Left renal pelvis (tissue), 4 donors: Measurements from ENCODE around the gene TMEM72. TPM values are rescaled to one million over a fixed set of nuclear protein-coding genes. Genes with fewer than 3 reads are reported as not detected.
A peak's percentile ranks its signal among the peaks of the same experiment; 100 is the strongest.
"Not testable (repeated sequence)": the region's sequence is repeated elsewhere in the genome, so short reads cannot be mapped to it uniquely, and the experiment has no call there.

Experiments
- DNase-seq, 4 donors: peaks; one replicate each; pipeline ENCODE4 v3.0.0-alpha.2; 2013; ENCODE audit warnings: low read depth in 4 of 4, low spot score in 3 of 4
- polyA plus RNA-seq, 4 donors: library from polyadenylated mRNA; unstranded; fragments of 120-200 nt; gene quantifications; one replicate each; pipeline ENCODE4 v1.2.1, GENCODE V29; 2013; ENCODE audit not compliant: insufficient read length in 4 of 4

TMEM72 gene
- 10 to 100 TPM in 3 of 4 donors, 1 to 10 TPM in 1; 1.6 to 77.9 (median 63.0) TPM for polyA plus RNA-seq

- DNase-seq = peak in 2 of 4 donors; percentile 62 to 78
Observed at GRCh38 chr10:44911081-44911540, at the start of gene TMEM72. TSS of gene TMEM72 (plus strand) at chr10:44911337. CDS start at chr10:44911513, 176 bp downstream.

GRCh38 chr10:44862006-44862751 is 49.0 kb upstream of the TMEM72 start:
- no peak for DNase-seq

DNA sequence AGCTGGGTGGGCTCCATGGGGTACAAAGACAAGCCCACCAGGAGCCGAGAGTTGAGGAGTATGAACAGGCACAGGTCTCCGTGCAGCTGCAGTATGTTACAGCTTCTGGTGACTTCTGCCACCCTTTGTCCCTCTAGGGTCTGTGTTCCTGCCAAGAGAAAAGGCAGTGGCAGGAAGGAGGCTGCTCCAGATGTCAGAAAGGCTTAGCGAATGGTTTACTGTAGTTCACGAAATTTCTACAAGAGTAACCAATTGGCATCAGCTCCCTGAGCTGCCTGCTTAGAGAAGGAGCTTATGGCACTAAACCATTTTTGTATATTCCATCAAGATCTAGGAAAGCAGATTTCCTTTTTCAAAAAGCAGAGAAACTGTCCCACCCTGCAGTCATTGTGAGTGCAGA is 48.2 kb upstream of the TMEM72 start:
- DNase-seq = no peak

DNA sequence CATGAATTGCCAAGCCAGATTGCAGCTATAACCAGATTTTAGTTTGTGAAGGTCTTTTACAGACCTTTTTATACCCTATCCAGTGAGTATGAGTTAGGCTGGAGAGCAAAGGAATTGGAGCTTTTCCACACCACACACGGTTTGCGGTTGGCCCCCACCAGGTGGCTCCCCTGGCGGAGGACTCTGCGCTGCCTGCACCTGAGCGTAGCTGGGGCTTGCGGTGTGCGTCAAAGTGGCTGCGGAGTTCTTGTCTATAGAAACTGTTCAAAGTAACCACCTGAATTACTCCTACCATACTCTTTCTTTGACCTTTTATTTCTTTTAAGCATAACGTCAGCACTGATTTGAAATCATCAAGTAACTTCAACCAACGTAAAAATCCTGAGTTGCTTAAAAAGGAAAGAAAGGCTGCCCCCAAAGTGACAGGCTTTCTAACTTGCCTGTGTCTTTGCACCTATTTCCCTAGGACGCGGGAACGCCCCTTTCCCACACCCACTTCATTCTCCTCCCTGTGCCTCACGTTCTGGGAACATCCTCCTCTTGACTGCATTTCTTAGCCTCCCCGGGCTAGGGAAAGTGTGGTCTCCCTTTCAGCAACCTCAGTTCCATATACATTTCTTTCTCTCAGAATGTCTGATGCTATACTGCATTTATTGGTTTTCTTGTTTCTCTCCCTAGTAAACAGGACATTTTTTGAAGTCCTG is 47.6 kb upstream of the TMEM72 start:
- no peak for DNase-seq

DNA sequence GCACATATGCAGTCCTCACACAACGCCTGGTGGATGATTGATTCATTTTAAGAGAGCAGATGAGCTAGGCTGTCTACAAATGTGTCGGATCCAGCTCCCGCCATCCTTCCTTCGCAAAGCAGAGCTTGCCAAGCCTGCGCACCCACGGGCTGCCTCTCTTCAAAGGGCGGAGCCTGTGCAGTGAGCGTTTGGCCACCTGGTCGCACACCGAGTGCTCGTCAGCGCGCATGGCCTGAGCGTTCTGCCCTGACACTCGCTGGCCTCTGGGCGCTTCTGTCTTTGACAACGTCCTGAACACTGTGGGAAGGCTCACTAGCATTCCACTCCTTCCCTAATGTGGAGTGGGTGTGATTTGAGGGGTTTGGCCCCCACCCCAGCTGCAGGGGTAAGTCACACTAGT is 47.1 kb upstream of the TMEM72 start:
- no peak for DNase-seq

GRCh38 chr10:44864637-44865288 is 46.4 kb upstream of the TMEM72 start:
- DNase-seq = peak; percentile 79 to 85 (median 84)

GRCh38 chr10:44865289-44865671 is 45.9 kb upstream of the TMEM72 start:
- no peak for DNase-seq

DNA sequence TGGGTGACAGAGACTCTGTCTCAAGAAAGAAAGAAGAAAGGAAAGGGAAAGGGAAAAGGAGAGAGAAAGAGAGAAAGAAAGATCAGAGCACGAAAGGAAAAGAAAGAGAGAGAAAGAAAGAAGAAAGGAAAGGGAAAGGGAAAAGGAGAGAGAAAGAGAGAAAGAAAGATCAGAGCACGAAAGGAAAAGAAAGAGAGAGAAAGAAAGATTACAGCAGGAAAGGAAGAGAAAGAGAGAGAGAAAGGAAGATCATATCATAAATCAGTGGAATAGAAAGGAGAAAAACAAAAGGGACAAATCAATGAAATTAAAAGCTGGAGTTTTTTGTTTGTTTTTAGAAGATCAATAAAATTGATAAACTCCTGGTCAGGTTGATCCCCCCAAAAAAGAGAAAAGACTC is 44.8 kb upstream of the TMEM72 start:
- DNase-seq = not testable (repeated sequence)

DNA sequence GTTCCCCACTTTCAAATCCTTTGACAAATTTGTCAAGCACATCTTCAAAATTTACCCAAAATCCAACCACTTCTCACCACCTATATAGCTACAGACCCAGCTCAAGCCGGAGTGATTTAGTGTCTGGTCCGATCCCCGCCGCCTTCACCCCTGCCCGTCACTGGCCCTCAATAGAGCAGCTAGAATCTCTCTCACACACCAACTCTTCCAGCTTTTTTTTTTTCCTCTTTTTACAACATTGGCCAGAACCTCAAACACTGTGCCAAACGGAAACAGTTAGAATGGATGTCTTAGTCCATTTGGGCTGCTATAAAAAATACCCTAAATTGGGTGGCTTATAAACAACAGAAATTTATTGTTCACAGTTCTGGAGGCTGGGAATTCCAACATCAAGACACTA is 41.1 kb upstream of the TMEM72 start:
- DNase-seq = no peak

DNA sequence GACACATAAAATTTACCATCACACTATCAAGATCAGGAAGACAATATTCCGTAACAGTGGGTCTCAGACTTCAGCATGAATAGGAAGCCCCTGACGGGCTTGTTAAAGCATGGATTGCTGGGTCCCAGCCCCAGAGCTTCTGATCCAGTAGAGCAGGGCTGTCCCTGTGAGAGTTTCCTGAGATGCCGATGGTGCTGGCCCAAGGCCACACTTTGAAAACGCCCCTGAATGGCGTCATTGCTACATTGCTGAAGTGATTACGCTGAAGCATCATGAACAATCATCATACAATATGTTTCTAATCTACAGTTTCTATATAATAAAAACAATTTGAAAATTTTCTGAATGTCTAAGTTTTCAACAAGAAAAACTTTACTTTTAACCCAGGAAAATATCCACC is 38.0 kb upstream of the TMEM72 start:
- DNase-seq = no peak

DNA sequence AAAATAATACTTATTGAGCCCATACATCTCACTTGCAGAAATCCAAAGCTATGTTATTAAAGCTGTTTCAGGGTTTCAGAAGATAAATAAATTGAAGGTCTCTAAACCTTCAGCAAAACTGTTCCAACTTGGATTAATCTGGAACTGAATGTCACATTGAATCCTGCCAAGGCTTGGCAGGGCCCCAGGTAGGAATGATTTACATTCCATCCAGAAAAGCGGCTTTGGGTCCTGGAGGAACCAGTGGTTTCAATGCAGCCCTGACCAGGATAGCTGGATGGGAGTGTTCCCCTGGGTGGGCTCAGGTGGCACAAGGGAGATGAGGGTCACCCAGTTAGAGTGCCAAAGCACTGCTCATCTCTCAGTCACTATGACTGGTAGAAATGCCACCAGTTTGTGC is 37.0 kb upstream of the TMEM72 start:
- DNase-seq = no peak

GRCh38 chr10:44878706-44879530 is 32.2 kb upstream of the TMEM72 start:
- peak; percentile 69 to 79 (median 76) for DNase-seq

- DNase-seq = no peak
Observed at GRCh38 chr10:44879531-44879899, 31.6 kb upstream of the TMEM72 start.

GRCh38 chr10:44880090-44880715 is 30.9 kb upstream of the TMEM72 start:
- no peak for DNase-seq

DNA sequence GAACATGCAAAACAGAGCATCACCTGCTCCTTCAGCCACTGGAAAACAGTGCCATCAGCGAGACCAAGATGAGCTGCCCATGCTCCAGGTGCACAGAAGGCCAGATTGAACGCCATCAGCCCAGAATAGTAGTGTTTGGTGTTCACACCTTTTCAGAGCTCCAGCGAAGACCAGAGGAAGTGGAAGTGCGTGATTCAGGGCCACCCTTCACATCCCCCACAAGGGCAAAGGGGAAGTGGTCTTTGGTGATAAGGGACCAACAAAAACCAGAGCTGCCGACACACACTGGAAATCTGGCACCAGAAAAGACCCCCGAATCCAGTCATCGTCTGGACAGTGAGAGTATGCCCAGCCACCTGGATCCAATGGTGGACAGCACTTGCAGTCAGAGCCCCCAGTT is 29.5 kb upstream of the TMEM72 start:
- no peak for DNase-seq

- DNase-seq = no peak
Observed at GRCh38 chr10:44882166-44882720, 28.9 kb upstream of the TMEM72 start.

DNA sequence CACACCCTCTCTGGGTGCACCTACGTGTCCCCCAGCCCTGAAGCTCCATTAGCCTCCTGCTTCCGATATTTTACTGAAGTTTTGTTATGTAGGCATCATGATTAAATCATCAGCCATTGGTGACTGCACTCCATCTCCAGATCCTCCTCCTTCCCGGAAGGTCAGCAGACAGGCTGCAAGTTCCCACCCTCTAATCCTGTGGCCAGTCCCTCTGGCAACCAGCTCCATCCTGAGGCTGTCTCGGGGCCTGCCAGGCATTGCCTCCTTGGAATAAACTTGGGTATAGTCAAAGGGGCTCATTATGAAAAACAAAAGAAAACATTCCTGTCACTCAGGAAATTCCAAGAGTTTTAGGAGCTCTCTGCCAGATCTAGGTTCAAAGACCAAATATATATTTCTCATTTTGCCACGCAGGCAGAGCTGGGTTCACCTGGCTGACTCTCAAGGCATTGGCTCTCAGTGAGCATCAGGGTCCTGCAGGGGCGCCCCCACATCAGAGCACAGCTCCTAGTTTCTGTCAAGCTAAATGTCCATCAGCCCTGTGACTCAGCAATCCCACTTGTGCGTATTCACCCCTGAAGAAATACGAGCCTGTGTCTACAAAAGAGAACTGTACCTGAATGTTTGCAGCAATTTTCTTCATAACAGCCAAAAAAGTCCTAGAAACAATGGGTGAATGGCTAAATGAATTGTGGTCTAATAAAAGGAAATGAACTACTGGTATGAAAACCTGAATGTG is 27.4 kb upstream of the TMEM72 start:
- no peak for DNase-seq

- no peak for DNase-seq
Observed at GRCh38 chr10:44885710-44886109, 25.4 kb upstream of the TMEM72 start.

DNA sequence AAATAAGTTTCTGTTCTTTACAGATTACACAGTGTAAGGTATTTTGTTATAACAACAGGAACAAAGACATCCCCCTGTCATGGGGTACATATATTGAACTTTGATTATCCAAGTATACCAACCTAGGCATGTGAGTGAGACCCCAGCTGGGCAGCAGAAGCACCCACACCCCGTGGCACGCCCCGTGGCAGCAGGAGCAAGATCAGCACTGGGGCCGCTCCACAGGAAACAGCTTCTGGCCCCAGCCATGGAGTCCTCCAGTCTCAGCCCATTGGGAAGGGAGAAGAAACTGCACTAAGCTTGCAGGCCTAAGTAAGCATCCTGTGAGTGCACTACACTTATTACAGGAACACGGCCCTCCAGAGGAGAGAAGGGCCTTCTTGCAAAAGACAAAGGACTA is 24.2 kb upstream of the TMEM72 start:
- DNase-seq = no peak
